ENCODE results near the gene DTX4.

DTX4 gene

GRCh38 chr11:59222464-59223060, 50.6 kb downstream of the DTX4 start:
- no peak for DNase-seq

- no peak for DNase-seq
Measured at GRCh38 chr11:59223177-59223576, 51.2 kb downstream of the DTX4 start.

- DNase-seq, result no peak
Measured at GRCh38 chr11:59223611-59224010, 51.7 kb downstream of the DTX4 start.

GRCh38 chr11:59224351-59224928, 52.5 kb downstream of the DTX4 start:
- no peak for DNase-seq

GRCh38 chr11:59225017-59225416, 53.1 kb downstream of the DTX4 start:
- no peak for DNase-seq

- no peak for DNase-seq
Measured at GRCh38 chr11:59226396-59226795, 54.5 kb downstream of the DTX4 start.

- DNase-seq, result no peak
Measured at GRCh38 chr11:59240322-59240721, 68.4 kb downstream of the DTX4 start.

- no peak for DNase-seq
Measured at GRCh38 chr11:59243633-59244032, 71.7 kb downstream of the DTX4 start.

- DNase-seq, result peak; percentile 52
Measured at GRCh38 chr11:59247531-59248227, 75.7 kb downstream of the DTX4 start.

- DNase-seq, result no peak
Measured at GRCh38 chr11:59249535-59249934, 77.6 kb downstream of the DTX4 start.

- DNase-seq, result no peak
Measured at GRCh38 chr11:59253001-59253400, 81.1 kb downstream of the DTX4 start.

GRCh38 chr11:59254286-59254685, 82.4 kb downstream of the DTX4 start:
- no peak for DNase-seq

- no peak for DNase-seq
Measured at GRCh38 chr11:59255281-59255680, 83.3 kb downstream of the DTX4 start.

Data from COR-L47 (cell line).